ENCODE measurements around the gene DISC1. TPM values are rescaled to one million over a fixed set of nuclear protein-coding genes. Genes with fewer than 3 reads are reported as not detected.
A peak's percentile ranks its signal among the peaks of the same experiment; 100 is the strongest.

DISC1 gene
- total RNA-seq, 1 experiment from 2014 or later = 1.8 TPM

GRCh38 chr1:231584921-231585320 lies 41.7 kb upstream of the DISC1 start (continued):
- no peak for TF ChIP-seq EZH2phosphoT487 (IDR thresholded peaks at IDR 0.05; ENCODE audit: borderline replicate concordance)
- no peak for TF ChIP-seq ELF1 (IDR thresholded peaks at IDR 0.05; ENCODE audit: borderline replicate concordance, low read depth)
- no peak for TF ChIP-seq CBX3 (IDR thresholded peaks at IDR 0.05; ENCODE audit: low read depth)
- no peak for TF ChIP-seq EGR1 (IDR thresholded peaks at IDR 0.05; ENCODE audit: low read depth)

DNA sequence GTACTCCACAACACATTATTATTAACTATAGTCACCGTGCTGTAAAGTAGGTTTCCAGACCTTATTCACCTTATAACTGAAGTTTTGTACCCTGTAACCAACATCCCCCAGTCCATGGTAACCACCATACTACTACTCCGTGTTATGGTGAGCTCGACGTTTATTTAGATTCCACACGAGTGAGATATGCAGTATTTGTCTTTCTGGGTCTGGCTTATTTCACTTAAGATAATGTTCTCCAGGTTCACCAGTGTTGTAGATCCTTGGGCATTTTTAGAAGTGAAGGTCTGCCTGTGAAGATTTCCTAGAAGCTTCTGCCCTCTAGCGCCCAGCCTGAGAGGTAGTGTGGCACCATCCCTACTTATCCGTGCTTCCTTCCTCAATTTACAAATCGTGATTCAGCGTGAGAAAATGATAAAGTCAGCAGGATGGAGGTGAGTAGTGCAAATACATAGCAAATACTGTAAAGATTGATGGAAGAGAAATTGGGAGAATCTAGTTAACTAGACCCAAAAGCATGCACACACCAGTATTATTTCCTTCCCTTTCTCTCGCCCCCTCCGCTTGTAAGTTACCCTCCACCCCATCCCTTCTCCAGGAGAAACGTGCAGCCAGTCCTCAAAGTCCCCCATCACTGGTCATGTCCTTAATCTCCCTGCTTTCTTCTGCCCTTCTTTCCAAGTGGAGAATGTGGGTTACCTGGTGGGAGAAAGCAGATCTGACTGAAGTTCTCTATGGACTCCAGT lies 36.0 kb upstream of the DISC1 start:
- TF ChIP-seq EGR1 (IDR thresholded peaks at IDR 0.05; ENCODE audit: low read depth) (no peak), REST (IDR thresholded peaks at IDR 0.05; ENCODE audit: low read depth) (no peak), POLR2A (IDR thresholded peaks at IDR 0.05; ENCODE audit: borderline replicate concordance, extremely low read depth, insufficient read depth, insufficient read length) (no peak), EZH2phosphoT487 (IDR thresholded peaks at IDR 0.05; ENCODE audit: borderline replicate concordance) (no peak), RAD21 (IDR thresholded peaks at IDR 0.05; ENCODE audit: low read depth) (peak; percentile 93)
- TF ChIP-seq, protein P1, sequence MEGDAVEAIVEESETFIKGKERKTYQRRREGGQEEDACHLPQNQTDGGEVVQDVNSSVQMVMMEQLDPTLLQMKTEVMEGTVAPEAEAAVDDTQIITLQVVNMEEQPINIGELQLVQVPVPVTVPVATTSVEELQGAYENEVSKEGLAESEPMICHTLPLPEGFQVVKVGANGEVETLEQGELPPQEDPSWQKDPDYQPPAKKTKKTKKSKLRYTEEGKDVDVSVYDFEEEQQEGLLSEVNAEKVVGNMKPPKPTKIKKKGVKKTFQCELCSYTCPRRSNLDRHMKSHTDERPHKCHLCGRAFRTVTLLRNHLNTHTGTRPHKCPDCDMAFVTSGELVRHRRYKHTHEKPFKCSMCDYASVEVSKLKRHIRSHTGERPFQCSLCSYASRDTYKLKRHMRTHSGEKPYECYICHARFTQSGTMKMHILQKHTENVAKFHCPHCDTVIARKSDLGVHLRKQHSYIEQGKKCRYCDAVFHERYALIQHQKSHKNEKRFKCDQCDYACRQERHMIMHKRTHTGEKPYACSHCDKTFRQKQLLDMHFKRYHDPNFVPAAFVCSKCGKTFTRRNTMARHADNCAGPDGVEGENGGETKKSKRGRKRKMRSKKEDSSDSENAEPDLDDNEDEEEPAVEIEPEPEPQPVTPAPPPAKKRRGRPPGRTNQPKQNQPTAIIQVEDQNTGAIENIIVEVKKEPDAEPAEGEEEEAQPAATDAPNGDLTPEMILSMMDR (IDR thresholded peaks at IDR 0.05 in 2 of 3, conservative IDR thresholded peaks at IDR 0.05 in 1 of 3; ENCODE audit: borderline replicate concordance in 1 of 3, insufficient read depth in 1 of 3, low read depth in 2 of 3, low read length in 2 of 3) = peak; percentile 70 to 90 (median 81)
- DNase-seq (ENCODE audit: low read depth, low spot score) (peak; percentile 47), ATAC-seq (peak; percentile 98)
- Histone ChIP-seq H3K4me2 (ENCODE audit: low read length) (no peak overlapping the region), H3K9ac (ENCODE audit: low read length) (no peak overlapping the region), H3K9me3 (ENCODE audit: control insufficient read depth in 1 of 2, insufficient read depth in 1 of 2, low read depth in 1 of 2, low read length in 2 of 2) (no peaks in the 10 kb centered on the region), H3K4me1 (ENCODE audit: control insufficient read depth in 1 of 2, insufficient read depth in 2 of 2, low read length in 2 of 2) (no peaks in the 10 kb centered on the region), H2AFZ (ENCODE audit: low read depth, low read length, poor library complexity, severe bottlenecking) (no peak overlapping the region), H3K79me2 (ENCODE audit: insufficient read depth, low read length) (no peaks in the 10 kb centered on the region), H3K36me3 (ENCODE audit: control insufficient read depth in 1 of 2, insufficient read depth in 2 of 2, low read length in 2 of 2) (no peaks in the 10 kb centered on the region), H3K4me3 (replicated peaks in 1 of 2; ENCODE audit: low read depth in 1 of 2, low read length in 2 of 2) (no peak overlapping the region), H3K27me3 (ENCODE audit: insufficient read depth, low read length) (no peaks in the 10 kb centered on the region), H3K27ac (ENCODE audit: low read depth, low read length) (no peak overlapping the region), H4K20me1 (ENCODE audit: insufficient read depth) (no peaks in the 10 kb centered on the region), H3K9me2 (ENCODE audit: insufficient read depth) (no peaks in the 10 kb centered on the region)
- intact Hi-C loops (cut with micrococcal nuclease) = loop anchor here (1.0 kb wide), 2 partner anchors 232 to 275 kb away; no protein-coding TSS in a partner anchor
- POLR2A ChIA-PET = no interaction called here
- BruUV-seq (replicated peaks) = no TSS peak
- CTCF ChIA-PET = interaction anchor here (1.0 to 2.0 kb wide), 3 partner anchors 10 to 13 kb away, joined by 3 to 4 read pairs (median 4); no protein-coding TSS in a partner anchor
- RAD21 ChIA-PET (ENCODE audit: low non-redundant PET in 1 of 2, low total read pairs in 2 of 2, uncharacterized antibody in 2 of 2, unreplicated experiment in 2 of 2) = interaction anchor here in 1 of 2 experiments (0.9 kb wide), 1 partner anchor 252 kb away, joined by 3 read pairs; the partner anchor contains the start of gene SPRTN
